Mesenteric fat pad (tissue), 1 donor: ENCODE measurements around the gene LRRK1. TPM values are rescaled to one million over a fixed set of nuclear protein-coding genes. Genes with fewer than 3 reads are reported as not detected.

Experiments
- DNase-seq: peaks from one replicate; pipeline ENCODE4 v3.0.0-alpha.2; 2020; ENCODE audit warnings: low spot score
- long read RNA-seq: library from polyadenylated mRNA; unstranded; transcript quantifications from one replicate; pipeline ENCODE4 v2.0.0, GENCODE V29; 2020
- total RNA-seq: library from RNA; stranded (reverse); fragmentation: NEBNext Ultra II Directional; extraction: Animal tissue kit (Norgen Biotek cat#: 25700); gene quantifications from one replicate; pipeline ENCODE4 v1.2.1, GENCODE V29; 2021
- donor health status: DM: yes; HTN: yes; CAD: no.

LRRK1 gene
- total RNA-seq: 23.5 TPM
- long read RNA-seq, partial matches to known transcripts: 17 of 23 reads
- long read RNA-seq, other reads (novel, unspliced or antisense): 5 of 23 reads

DNA sequence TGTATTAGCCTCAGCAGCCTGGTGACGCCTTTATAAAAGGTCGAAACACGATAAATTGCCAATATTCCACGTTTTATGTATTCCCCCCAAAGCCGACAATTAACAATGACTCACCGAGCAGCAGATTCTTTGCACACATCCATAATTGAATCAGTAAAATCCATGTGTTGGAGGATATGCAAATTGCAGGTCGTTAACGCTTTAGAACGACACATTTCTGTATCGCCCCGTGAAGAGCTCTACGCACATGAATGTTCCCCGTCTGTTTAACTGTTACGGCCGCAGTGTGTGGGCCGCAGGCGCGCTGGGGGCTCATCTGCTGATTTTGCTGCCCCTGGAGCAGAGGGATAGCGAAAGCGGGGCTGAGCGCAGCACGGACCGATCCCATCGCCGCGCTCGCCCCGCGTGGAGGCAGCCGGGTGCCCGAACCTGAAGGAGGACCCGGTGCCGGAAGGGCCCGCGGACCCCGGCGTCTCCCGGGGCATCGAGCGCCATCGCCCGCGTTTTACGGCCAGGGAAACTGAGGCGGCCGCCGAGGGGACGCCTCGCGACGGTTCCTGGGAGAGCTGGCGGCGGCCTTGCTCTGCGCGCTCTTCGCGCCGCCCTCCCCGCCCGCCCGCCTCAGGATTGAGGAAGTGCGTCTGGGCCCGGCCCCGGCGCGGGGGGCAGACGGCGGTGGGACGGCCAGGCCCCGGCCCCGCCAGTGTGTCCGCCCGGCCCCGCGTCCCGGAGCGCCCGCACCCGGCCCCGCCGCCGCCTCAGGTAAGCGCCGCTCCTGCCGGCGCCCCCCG lies at the start of gene LRRK1:
LRRK1 (plus strand) TSS at position 668 of the 791 bp plus-strand sequence. CDS start 5,276 bp downstream, outside the sequence.
- DNase-seq: peak; percentile 92

DNA sequence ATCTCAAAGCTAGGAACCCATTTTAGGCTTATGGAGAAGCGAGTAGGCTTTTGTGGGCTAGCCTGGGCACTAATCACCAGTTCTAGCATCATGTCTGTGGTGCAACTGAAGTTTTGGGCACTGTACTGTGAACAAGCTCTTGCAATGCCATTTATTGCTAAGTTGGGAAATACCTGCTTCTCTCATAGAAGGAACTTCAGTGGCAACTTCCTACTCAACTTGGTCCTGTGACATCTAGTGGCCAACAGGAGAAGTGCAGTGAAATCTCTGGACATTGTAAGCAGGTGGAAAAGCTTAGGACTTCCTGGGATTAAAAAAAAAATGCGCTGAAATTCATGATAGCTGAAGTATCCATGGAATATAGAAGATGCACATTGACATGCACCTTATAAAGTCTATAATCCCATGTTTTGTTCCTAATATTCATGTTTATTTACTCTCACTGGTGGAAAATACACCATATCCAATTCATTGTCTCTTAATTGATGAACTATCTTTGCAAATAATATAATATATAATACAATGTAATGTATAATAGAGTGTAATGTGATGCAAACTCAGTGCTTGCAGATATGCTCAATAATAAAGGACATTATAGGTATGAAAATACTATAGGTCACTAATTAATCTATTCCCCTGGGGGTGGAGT lies 46.0 kb upstream of the LRRK1 start:
- DNase-seq: no peak

DNA sequence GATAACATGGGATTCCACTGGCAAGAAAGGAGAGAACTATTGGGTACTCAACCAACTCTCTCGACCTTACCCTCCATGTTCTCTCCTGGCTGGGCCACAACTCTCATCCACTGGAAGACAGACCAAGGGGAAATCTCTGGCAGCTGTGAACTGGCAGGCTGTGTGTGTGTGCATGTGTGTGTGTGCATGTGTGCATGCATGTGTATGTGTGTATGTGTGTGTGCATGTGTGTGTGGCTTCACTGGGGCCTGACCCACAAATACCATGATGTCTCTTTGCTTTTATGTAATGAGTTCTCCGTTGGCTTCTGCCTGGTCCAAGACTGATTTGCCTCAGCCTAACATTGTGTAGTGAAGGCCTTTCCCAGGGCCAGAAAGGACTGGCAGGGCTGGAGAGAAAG lies 43.7 kb upstream of the LRRK1 start:
- no peak for DNase-seq

- no peak for DNase-seq
Measured at GRCh38 chr15:100875976-100876375, 43.2 kb upstream of the LRRK1 start.

GRCh38 chr15:100877551-100877950 lies 41.6 kb upstream of the LRRK1 start:
- DNase-seq: no peak

DNA sequence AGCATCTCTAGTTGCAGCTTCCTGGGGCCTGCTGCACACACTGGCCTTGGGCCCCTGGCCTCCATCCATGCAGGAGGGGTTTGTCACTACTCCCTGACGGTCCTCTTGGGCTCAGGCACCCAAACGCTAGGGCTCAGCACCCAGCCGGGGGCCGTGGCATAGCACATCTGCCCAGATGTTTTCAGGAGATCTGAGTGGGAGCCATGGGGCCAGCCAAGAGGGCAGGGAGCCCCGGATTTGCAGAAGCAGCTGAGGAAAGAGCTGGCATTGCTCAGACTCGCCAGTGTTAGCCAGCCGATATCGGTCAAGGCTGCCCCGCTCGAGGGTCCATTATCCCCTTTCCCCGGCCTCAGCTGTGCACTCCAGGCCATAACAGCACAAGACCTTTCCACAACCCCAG lies 41.0 kb upstream of the LRRK1 start:
- no peak for DNase-seq

DNA sequence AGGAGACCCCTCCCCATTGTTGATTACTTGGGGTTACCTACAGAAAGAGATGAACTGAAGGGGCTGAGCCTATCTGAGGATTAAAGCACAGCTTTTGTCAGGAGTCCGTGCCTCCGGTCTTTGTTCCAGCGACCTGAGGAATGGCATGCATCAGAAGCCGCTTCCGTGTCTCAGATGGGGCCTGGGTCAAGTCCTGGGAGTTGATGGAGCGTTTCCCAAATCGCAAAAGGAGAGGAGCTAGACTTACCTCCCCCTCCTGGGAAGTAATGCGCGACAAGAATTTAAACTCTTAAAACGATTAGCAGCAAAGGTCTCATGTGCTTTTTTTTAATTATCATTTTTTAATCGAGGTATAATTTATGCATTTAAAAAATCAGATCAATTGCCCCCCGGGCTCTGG lies 40.5 kb upstream of the LRRK1 start:
- no peak for DNase-seq

- no peak for DNase-seq
Measured at GRCh38 chr15:100879061-100879463, 40.1 kb upstream of the LRRK1 start.

- peak; percentile 89 for DNase-seq
Measured at GRCh38 chr15:100879464-100880138, 39.6 kb upstream of the LRRK1 start, which contains the start of gene ALDH1A3. TSS of gene ALDH1A3 (plus strand) at chr15:100879831. CDS start at chr15:100879908, 77 bp downstream.

DNA sequence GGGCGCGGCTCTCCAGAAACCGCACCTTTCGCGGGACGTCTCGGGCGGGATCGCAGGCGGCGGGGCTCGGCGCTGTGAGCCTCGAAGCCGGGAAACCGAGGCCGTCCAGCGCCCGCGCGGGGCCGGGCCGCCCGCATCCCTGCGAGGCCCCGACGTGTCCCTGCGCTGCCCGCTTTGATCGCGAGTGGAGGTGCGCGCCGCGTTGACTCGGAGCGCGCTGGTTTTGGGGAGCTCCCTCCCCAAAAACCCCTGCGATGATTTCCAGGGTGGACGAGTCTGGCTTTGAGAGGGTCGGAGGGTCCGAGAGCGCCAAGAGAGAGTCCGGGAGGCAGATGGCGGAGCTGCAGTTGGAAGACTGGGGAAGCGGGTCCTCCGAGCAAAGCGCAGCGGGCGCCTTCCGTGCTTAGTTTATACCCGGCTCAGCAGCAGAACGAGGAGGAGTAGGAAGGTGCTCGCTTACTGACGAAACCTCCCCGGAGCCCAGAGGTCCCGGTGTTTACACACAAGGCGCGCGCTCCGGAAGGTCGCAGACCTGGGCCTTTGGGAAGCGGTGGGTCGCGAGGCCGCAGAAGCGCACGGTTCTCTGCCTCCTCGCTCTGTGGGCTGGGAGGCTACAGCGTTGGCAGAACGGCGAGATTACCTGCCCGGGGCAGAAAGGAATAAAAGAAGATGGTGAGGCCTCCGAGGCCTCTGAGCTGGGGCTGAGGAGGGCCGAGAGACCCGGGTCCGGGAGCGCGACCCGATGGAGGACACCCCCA lies 38.8 kb upstream of the LRRK1 start:
- DNase-seq: peak; percentile 87

DNA sequence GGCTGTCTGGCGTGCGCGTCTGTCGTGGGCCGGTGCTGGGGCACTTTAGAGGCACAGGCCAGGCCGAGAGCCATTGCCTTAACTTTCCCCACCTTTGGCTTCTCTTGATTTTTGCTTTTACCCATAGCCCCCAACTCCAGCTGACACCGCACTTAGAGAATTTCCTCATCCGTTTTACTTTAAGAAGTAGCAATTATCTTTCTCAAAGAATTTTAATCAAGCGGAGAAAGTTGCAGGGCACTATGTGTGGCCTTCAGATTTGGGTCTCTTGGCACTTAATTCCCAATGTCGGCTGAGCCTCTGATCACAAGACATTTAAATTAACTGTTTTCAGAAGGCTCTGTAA lies 38.3 kb upstream of the LRRK1 start:
- DNase-seq: no peak

GRCh38 chr15:100881573-100882336 lies 37.4 kb upstream of the LRRK1 start:
- DNase-seq: peak; percentile 79

DNA sequence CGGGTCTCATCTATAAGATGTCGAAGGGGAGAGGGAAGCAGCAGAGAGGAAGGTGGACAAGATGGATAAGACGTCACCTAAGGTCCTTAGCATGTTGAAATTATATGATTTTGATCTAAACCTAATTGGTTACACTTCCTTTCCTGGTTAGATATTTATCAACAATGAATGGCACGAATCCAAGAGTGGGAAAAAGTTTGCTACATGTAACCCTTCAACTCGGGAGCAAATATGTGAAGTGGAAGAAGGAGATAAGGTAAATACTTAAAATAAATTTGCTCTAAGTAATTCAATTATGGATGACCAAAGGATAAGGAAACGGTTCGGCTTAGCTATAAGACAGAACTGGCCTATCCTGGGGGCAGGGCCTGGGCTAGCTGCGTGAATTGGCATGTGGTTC lies 34.0 kb upstream of the LRRK1 start:
- DNase-seq: peak; percentile 33

GRCh38 chr15:100885811-100886210 lies 33.3 kb upstream of the LRRK1 start:
- no peak for DNase-seq

DNA sequence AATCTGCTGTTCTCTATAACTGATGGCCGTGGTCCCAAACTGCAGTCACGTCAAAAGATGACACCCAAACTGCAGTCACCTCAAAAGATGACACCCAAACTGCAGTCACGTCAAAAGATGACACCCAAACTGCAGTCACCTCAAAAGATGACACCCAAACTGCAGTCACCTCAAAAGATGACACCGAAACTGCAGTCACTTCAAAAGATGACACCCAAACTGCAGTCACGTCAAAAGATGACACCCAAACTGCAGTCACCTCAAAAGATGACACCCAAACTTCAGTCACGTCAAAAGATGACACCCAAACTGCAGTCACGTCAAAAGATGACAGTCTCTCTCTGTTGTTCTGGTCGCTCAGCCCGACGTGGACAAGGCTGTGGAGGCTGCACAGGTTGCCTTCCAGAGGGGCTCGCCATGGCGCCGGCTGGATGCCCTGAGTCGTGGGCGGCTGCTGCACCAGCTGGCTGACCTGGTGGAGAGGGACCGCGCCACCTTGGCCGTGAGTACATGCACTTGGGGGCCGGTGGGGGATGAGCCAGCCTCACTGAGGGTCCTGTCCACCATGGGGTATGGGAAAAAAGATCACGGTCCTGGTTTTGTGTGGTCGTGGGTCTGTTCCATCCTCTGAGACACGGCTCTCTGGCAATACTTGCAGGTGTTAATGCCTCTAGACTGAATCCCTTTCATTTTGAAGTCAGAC lies 31.8 kb upstream of the LRRK1 start:
- DNase-seq: peak; percentile 84

DNA sequence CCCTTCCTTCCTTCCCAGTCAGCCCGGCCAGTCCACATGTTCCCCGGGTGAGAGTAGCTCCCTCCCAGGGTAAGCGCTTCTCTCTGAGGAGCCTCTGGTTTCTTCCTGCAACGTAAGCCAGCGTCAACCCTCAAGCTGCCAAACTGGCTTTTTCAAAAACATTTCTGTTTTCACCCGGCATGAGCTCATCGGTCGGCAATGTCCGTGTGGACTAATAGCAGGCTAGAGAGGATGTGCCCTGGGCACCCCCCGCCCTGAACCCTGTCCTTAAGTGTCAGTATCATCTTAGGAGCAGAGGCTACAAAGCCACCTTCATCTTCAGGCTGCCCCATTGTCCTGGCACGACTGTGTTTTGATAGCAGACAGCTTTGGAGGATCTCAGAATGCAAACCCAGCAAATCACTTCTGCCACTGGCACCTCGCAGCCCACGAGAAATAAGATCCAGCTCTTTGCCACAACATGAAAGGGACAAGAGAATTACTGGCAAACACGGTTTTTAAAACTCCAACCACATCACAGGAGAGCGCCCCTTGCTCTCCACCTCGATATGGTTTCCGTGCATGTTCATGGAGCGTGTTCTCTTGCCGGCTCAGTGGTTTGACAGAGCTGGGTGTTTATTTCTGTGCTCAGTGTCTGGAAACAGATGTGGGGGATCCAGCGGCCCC lies 29.6 kb upstream of the LRRK1 start:
- DNase-seq: peak; percentile 86

- DNase-seq: no peak
Measured at GRCh38 chr15:100890051-100890720, 29.0 kb upstream of the LRRK1 start.

DNA sequence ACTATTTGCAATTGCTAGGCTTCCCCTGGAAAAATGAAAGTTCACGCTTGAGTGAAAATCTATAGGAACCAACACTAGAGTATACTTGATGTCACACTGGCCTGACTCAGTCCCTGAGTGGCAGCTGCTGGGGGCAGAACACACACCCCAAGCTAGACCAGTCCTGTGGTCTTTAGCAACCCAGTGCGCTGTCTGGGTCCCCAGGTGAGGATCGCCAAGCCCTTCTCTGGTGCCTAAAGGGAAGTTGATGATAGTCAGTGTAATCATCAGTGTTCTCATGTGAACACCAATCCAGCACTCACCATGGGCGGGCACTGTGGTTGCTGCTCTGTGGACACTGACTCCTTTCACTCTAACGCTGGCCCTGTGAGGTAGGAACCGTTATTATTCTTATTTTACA lies 28.3 kb upstream of the LRRK1 start:
- DNase-seq: peak; percentile 79
